GM12872 (cell line): ENCODE results near the gene APOA4.

ENCODE experiments used
- CTCF ChIP-seq: IDR thresholded peaks from 3 replicates; pipeline ENCODE4 v1.5.1; 2011; ENCODE audit warnings: low read depth, mild to moderate bottlenecking, low read length, moderate library complexity; ENCODE audit not compliant: insufficient read depth

APOA4 gene

GRCh38 chr11:116865696-116866095 is 42.6 kb upstream of the APOA4 start:
- TF ChIP-seq CTCF, result no peak

- no peak for TF ChIP-seq CTCF
Measured at GRCh38 chr11:116864531-116864930, 41.4 kb upstream of the APOA4 start.

GRCh38 chr11:116862951-116863350 is 39.8 kb upstream of the APOA4 start:
- TF ChIP-seq CTCF, result no peak

GRCh38 chr11:116862185-116862584 is 39.1 kb upstream of the APOA4 start:
- TF ChIP-seq CTCF, result no peak

GRCh38 chr11:116861539-116861938 is 38.4 kb upstream of the APOA4 start:
- no peak for TF ChIP-seq CTCF

GRCh38 chr11:116860303-116860702 is 37.2 kb upstream of the APOA4 start:
- no peak for TF ChIP-seq CTCF

- TF ChIP-seq CTCF, result no peak
Measured at GRCh38 chr11:116859175-116859574, 36.1 kb upstream of the APOA4 start.

GRCh38 chr11:116857936-116858335 is 34.8 kb upstream of the APOA4 start:
- TF ChIP-seq CTCF, result no peak
